GF-D8 (cell line): ENCODE data around the gene ZNF512B.
"Not testable (repeated sequence)": the region's sequence is repeated elsewhere in the genome, so short reads cannot be mapped to it uniquely, and the experiment has no call there.

Experiments used
- DNase-seq: peaks from one replicate; lab custom pipeline; 2025; lab: John Stamatoyannopoulos, UW

The ZNF512B gene

GRCh38 chr20:63977739-63978276 lies 8.1 kb upstream of the ZNF512B start:
- peak; percentile 25 for DNase-seq

GRCh38 chr20:63976980-63977738 lies 7.4 kb upstream of the ZNF512B start:
- no peak for DNase-seq

- DNase-seq: not testable (repeated sequence)
These were observed 6.8 kb upstream of the ZNF512B start for GRCh38 chr20:63976511-63976910.

GRCh38 chr20:63974402-63975200 lies 4.9 kb upstream of the ZNF512B start:
- DNase-seq: no peak

- DNase-seq: peak; percentile 31
These were observed 4.1 kb upstream of the ZNF512B start for GRCh38 chr20:63973636-63974401.

- DNase-seq: no peak
These were observed 3.4 kb upstream of the ZNF512B start for GRCh38 chr20:63973160-63973479.

- DNase-seq: no peak
These were observed 2.8 kb upstream of the ZNF512B start for GRCh38 chr20:63972312-63973159.

GRCh38 chr20:63971960-63972311 lies 2.2 kb upstream of the ZNF512B start:
- DNase-seq: not testable (repeated sequence)

GRCh38 chr20:63970714-63971431 lies 1.1 kb upstream of the ZNF512B start:
- no peak for DNase-seq

- no peak for DNase-seq
These were observed 586 bp downstream of the ZNF512B start for GRCh38 chr20:63968928-63969760.

GRCh38 chr20:63968136-63968927 lies 1.4 kb downstream of the ZNF512B start:
- DNase-seq: no peak

GRCh38 chr20:63967330-63968135 lies 2.2 kb downstream of the ZNF512B start:
- no peak for DNase-seq

- DNase-seq: no peak
These were observed 2.8 kb downstream of the ZNF512B start for GRCh38 chr20:63966944-63967322.

- no peak for DNase-seq
These were observed 3.4 kb downstream of the ZNF512B start for GRCh38 chr20:63966172-63966943.

- DNase-seq: no peak
These were observed 5.3 kb downstream of the ZNF512B start for GRCh38 chr20:63964412-63964811.

- DNase-seq: no peak
These were observed 5.9 kb downstream of the ZNF512B start for GRCh38 chr20:63963784-63964301.

GRCh38 chr20:63963348-63963741 lies 6.4 kb downstream of the ZNF512B start:
- DNase-seq: no peak
